Bronchial epithelial cell (primary cell): ENCODE data around the gene TSSK3. TPM values are rescaled to one million over a fixed set of nuclear protein-coding genes. Genes with fewer than 3 reads are reported as not detected.

Experiments used
- DNase-seq: peaks from one replicate; pipeline ENCODE4 v3.0.0-alpha.2; 2010; ENCODE audit warnings: low read depth
- FAIRE-seq: peaks from 2 replicates; lab custom pipeline; 2011; peaks lifted over from hg19 to GRCh38; lab: Jason Lieb, UNC
- H3K27me3 ChIP-seq: 2 replicates; pipeline ENCODE4 v1.5.1; 2011; ENCODE audit warnings: low read length; ENCODE audit not compliant: control insufficient read depth, insufficient read depth
- H3K36me3 ChIP-seq: 2 replicates; pipeline ENCODE4 v1.5.1; 2011; ENCODE audit warnings: low read length; ENCODE audit not compliant: control insufficient read depth, insufficient read depth
- H3K4me3 ChIP-seq: 2 replicates; pipeline ENCODE4 v1.5.1; 2011; ENCODE audit warnings: mild to moderate bottlenecking, low read depth, low read length, control low read depth
- CTCF ChIP-seq: IDR thresholded peaks from 2 replicates; pipeline ENCODE4 v1.5.1; 2011; ENCODE audit warnings: mild to moderate bottlenecking, moderate library complexity, low read length, control low read depth, inconsistent platforms; ENCODE audit not compliant: insufficient read depth, severe bottlenecking
- total RNA-seq: library from RNA; depleted of rRNA; stranded (reverse); fragments of >200 nt; gene quantifications from 2 replicates; pipeline ENCODE4 v1.2.1, GENCODE V29; 2014

Gene TSSK3
- total RNA-seq, 1 donor from 2014 or later, result 0.26 TPM

GRCh38 chr1:32334274-32334861 lies 28.0 kb upstream of the TSSK3 start:
- no peaks in the 10 kb centered on the region for H3K27me3 ChIP-seq
- FAIRE-seq (no peak), DNase-seq (no peak)
- no peak for TF ChIP-seq CTCF
- H3K36me3 ChIP-seq, result peaks cover 4% of the 10 kb centered on the region
- H3K4me3 ChIP-seq, result no peak overlapping the region

- Histone ChIP-seq H3K4me3 (peak overlapping the region; percentile 56), H3K36me3 (peaks cover 4% of the 10 kb centered on the region), H3K27me3 (no peaks in the 10 kb centered on the region)
- no peak for DNase-seq
- TF ChIP-seq CTCF, result peak; percentile 76
- FAIRE-seq, result no peak
Measured at GRCh38 chr1:32334864-32335534, 27.3 kb upstream of the TSSK3 start.

GRCh38 chr1:32335535-32335789 lies 26.9 kb upstream of the TSSK3 start:
- FAIRE-seq (no peak), DNase-seq (no peak)
- Histone ChIP-seq H3K4me3 (peak overlapping the region; percentile 56), H3K27me3 (no peaks in the 10 kb centered on the region), H3K36me3 (peaks cover 4% of the 10 kb centered on the region)
- no peak for TF ChIP-seq CTCF

- peaks cover 2% of the 10 kb centered on the region for H3K36me3 ChIP-seq
- H3K27me3 ChIP-seq, result no peaks in the 10 kb centered on the region
- DNase-seq (peak; percentile 16), FAIRE-seq (no peak)
- peak within 1 kb of the TSS; percentile 56 for H3K4me3 ChIP-seq
- TF ChIP-seq CTCF, result no peak
Measured at GRCh38 chr1:32335790-32336590, 26.3 kb upstream of the TSSK3 start, which contains the start of gene MARCKSL1. MARCKSL1 (minus strand) TSS chr1:32336233; CDS start chr1:32336033, 200 bp downstream.

GRCh38 chr1:32336591-32336932 lies 25.8 kb upstream of the TSSK3 start:
- Histone ChIP-seq H3K36me3 (peaks cover 2% of the 10 kb centered on the region), H3K4me3 (no peak overlapping the region), H3K27me3 (no peaks in the 10 kb centered on the region)
- no peak for DNase-seq
- TF ChIP-seq CTCF, result no peak
- no peak for FAIRE-seq
